SK-N-SH treated with all-trans-retinoic acid at 6 μM for 48 hours (cell line): ENCODE measurements around the gene CDH20.

Experiments
- BACH2 ChIP-seq: fragments of 250-450 bp; sonication (Bioruptor Pico); IDR thresholded peaks from 2 replicates; pipeline ENCODE4 v1.9.0; 2021; ENCODE audit warnings: mild to moderate bottlenecking, borderline replicate concordance
- ESRRG ChIP-seq: fragments of 250-450 bp; sonication (Bioruptor Pico); IDR thresholded peaks from 2 replicates; pipeline ENCODE4 v1.6.1; 2021; ENCODE audit warnings: mild to moderate bottlenecking
- GLIS3 ChIP-seq: fragments of 250-450 bp; sonication (Bioruptor Pico); IDR thresholded peaks from 2 replicates; pipeline ENCODE4 v1.5.0; 2020; ENCODE audit warnings: mild to moderate bottlenecking, moderate library complexity
- ISL1 ChIP-seq: fragments of 250-450 bp; sonication (Bioruptor Pico); IDR thresholded peaks from 2 replicates; pipeline ENCODE4 v2.1.2; 2022; ENCODE audit warnings: mild to moderate bottlenecking, moderate library complexity
- OSR1 ChIP-seq: fragments of 250-450 bp; sonication (Bioruptor Pico); IDR thresholded peaks from 2 replicates; pipeline ENCODE4 v1.8.0; 2022; ENCODE audit warnings: moderate library complexity, mild to moderate bottlenecking, inconsistent platforms
- RARB ChIP-seq: fragments of 250-450 bp; sonication (Bioruptor Pico); IDR thresholded peaks from 2 replicates; pipeline ENCODE4 v1.8.0; 2021; ENCODE audit warnings: mild to moderate bottlenecking, moderate library complexity
- ZC3H10 ChIP-seq: fragments of 250-450 bp; sonication (Bioruptor Pico); IDR thresholded peaks from 2 replicates; pipeline ENCODE4 v1.5.1; 2021; ENCODE audit warnings: mild to moderate bottlenecking, moderate library complexity
- ZFP30 ChIP-seq: fragments of 450-650 bp; formaldehyde crosslinking; IDR thresholded peaks from 2 replicates; pipeline ENCODE4 v1.5.0; 2022; ENCODE audit warnings: mild to moderate bottlenecking, moderate library complexity
- ZNF565 ChIP-seq: fragments of 450-650 bp; formaldehyde crosslinking; conservative IDR thresholded peaks from 2 replicates; pipeline ENCODE4 v1.5.0; 2020; ENCODE audit warnings: low read depth, mild to moderate bottlenecking, moderate library complexity
- TF ChIP-seq, protein P1 (sequence below): fragments of 250-450 bp; sonication (Bioruptor Pico); IDR thresholded peaks from 2 replicates; pipeline ENCODE4 v1.5.1; 2020; ENCODE audit warnings: low read depth, mild to moderate bottlenecking, moderate library complexity
- TF ChIP-seq, protein P2 (sequence below): fragments of 250-450 bp; sonication (Bioruptor Pico); IDR thresholded peaks from 2 replicates; pipeline ENCODE4 v1.8.0; 2020; ENCODE audit warnings: mild to moderate bottlenecking, moderate library complexity, borderline replicate concordance

DNA sequence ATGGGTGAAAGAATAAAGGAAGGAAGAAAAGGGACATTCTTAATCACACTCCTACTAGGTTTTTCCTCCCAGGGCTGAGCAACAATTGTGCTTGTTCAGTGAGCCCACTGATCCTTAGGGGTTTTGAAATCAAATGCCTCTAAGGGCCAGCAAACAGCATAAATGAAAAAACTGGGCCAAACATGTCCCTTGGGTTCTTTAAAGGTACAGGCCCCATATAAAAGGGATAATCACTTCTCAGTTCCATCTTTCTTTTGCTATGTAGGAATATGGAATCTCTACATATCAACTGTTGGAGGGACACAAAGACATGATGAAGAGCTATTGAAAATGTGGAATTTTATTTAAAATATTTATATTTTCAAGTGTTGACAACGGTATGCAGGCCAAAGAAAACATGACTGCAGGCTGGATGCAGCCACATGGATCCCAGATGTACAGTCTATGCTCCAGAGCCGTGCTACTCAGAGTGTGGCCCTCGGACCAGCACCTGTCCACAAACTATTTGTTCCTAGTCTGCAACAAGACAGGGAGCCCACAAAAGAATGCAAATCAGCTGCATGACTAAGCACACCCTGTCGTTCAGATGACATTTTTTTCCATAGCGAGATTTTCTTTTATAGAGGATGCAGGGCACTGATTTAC, 110.0 kb downstream of the CDH20 start:
- TF ChIP-seq OSR1 (CRISPR knock-in tag) (no peak), ZFP30 (CRISPR knock-in tag) (no peak), GLIS3 (no peak), RARB (CRISPR knock-in tag) (no peak), ESRRG (CRISPR knock-in tag) (no peak), ZNF565 (CRISPR knock-in tag) (no peak), ISL1 (CRISPR knock-in tag) (no peak), ZC3H10 (CRISPR knock-in tag) (no peak), BACH2 (CRISPR knock-in tag) (no peak)
- TF ChIP-seq, protein P1, sequence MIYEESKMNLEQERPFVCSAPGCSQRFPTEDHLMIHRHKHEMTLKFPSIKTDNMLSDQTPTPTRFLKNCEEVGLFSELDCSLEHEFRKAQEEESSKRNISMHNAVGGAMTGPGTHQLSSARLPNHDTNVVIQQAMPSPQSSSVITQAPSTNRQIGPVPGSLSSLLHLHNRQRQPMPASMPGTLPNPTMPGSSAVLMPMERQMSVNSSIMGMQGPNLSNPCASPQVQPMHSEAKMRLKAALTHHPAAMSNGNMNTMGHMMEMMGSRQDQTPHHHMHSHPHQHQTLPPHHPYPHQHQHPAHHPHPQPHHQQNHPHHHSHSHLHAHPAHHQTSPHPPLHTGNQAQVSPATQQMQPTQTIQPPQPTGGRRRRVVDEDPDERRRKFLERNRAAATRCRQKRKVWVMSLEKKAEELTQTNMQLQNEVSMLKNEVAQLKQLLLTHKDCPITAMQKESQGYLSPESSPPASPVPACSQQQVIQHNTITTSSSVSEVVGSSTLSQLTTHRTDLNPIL (CRISPR knock-in tag), result no peak
- TF ChIP-seq, protein P2, sequence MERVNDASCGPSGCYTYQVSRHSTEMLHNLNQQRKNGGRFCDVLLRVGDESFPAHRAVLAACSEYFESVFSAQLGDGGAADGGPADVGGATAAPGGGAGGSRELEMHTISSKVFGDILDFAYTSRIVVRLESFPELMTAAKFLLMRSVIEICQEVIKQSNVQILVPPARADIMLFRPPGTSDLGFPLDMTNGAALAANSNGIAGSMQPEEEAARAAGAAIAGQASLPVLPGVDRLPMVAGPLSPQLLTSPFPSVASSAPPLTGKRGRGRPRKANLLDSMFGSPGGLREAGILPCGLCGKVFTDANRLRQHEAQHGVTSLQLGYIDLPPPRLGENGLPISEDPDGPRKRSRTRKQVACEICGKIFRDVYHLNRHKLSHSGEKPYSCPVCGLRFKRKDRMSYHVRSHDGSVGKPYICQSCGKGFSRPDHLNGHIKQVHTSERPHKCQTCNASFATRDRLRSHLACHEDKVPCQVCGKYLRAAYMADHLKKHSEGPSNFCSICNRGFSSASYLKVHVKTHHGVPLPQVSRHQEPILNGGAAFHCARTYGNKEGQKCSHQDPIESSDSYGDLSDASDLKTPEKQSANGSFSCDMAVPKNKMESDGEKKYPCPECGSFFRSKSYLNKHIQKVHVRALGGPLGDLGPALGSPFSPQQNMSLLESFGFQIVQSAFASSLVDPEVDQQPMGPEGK, result no peak
